Endodermal cell (in vitro differentiated cells): Measurements from ENCODE around the gene KIZ. TPM values are rescaled to one million over a fixed set of nuclear protein-coding genes. Genes with fewer than 3 reads are reported as not detected.

Experiments used
- DNase-seq: peaks from one replicate; pipeline ENCODE4 v3.0.0-alpha.2; 2017
- H3K27ac ChIP-seq: 2 replicates; pipeline ENCODE4 v1.5.1; 2013; ENCODE audit warnings: mild to moderate bottlenecking, low read depth, low read length, moderate library complexity
- H3K27me3 ChIP-seq: 2 replicates; pipeline ENCODE4 v1.6.1; 2013; ENCODE audit warnings: mild to moderate bottlenecking, low read length, moderate library complexity; ENCODE audit not compliant: insufficient read depth, control insufficient read depth, poor library complexity, severe bottlenecking
- H3K36me3 ChIP-seq: 2 replicates; pipeline ENCODE4 v1.7.0; 2013; ENCODE audit warnings: mild to moderate bottlenecking, low read length, moderate library complexity; ENCODE audit not compliant: control insufficient read depth, insufficient read depth
- H3K4me1 ChIP-seq: one replicate; pipeline ENCODE4 v1.7.0; 2013; ENCODE audit warnings: low read length; ENCODE audit not compliant: control insufficient read depth, insufficient read depth
- H3K4me3 ChIP-seq: 2 replicates; pipeline ENCODE4 v1.5.1; 2013; ENCODE audit warnings: mild to moderate bottlenecking, low read length, moderate library complexity
- H3K9ac ChIP-seq: 2 replicates; pipeline ENCODE4 v1.6.1; 2013; ENCODE audit warnings: mild to moderate bottlenecking, low read length, moderate library complexity; ENCODE audit not compliant: poor library complexity, severe bottlenecking; ENCODE audit errors: extremely low read depth
- H3K9me3 ChIP-seq: 2 replicates; pipeline ENCODE4 v1.6.1; 2013; ENCODE audit warnings: mild to moderate bottlenecking, low read length, moderate library complexity; ENCODE audit not compliant: control insufficient read depth
- H3K27ac Mint-ChIP-seq: 2 replicates; pipeline ENCODE4 v1.8.0; 2020; ENCODE audit warnings: mixed read lengths
- H3K27me3 Mint-ChIP-seq: 2 replicates; pipeline ENCODE4 v1.8.0; 2021; ENCODE audit warnings: mild to moderate bottlenecking, mixed read lengths; ENCODE audit not compliant: insufficient read depth
- H3K36me3 Mint-ChIP-seq: 2 replicates; pipeline ENCODE4 v1.8.0; 2020; ENCODE audit warnings: low read depth, mixed read lengths
- H3K4me1 Mint-ChIP-seq: 2 replicates; pipeline ENCODE4 v1.8.0; 2020; ENCODE audit warnings: mixed read lengths
- H3K4me3 Mint-ChIP-seq: 2 replicates; pipeline ENCODE4 v1.8.0; 2020; ENCODE audit warnings: mild to moderate bottlenecking, moderate library complexity, mixed read lengths
- H3K9me3 Mint-ChIP-seq: 2 replicates; pipeline ENCODE4 v1.8.0; 2020; ENCODE audit warnings: mild to moderate bottlenecking, mixed read lengths
- WGBS, 2 experiments: methylation state at CpG; one replicate each; pipeline versions ENCODE4 v1.1.5 to v1.1.7; 2013; ENCODE audit warnings: missing lambda C conversion rate in 2 of 2, mixed read lengths in 1 of 2; ENCODE audit not compliant: insufficient coverage in 1 of 2, insufficient read length in 1 of 2; 5-methylcytosine and 5-hydroxymethylcytosine counted together
- total RNA-seq, 2 donors: library from RNA; stranded (reverse); fragmentation: NEBNext Ultra II Directional in 1 of 2; extraction: Animal tissue kit (Norgen Biotek cat#: 25700) in 1 of 2; gene quantifications; 2 replicates in 1 of 2; 3 replicates in 1 of 2; pipeline ENCODE4 v1.2.1, GENCODE V29; 2021
- TF ChIP-seq, protein P1 (sequence below): fragments of 200-600 bp; sonication (generic); conservative IDR thresholded peaks from 2 replicates; pipeline ENCODE4 v1.5.0; 2021; ENCODE audit warnings: antibody characterized with exemption, mild to moderate bottlenecking

KIZ gene
- total RNA-seq, 2 donors from 2014 or later = 50.3 to 50.8 TPM

DNA sequence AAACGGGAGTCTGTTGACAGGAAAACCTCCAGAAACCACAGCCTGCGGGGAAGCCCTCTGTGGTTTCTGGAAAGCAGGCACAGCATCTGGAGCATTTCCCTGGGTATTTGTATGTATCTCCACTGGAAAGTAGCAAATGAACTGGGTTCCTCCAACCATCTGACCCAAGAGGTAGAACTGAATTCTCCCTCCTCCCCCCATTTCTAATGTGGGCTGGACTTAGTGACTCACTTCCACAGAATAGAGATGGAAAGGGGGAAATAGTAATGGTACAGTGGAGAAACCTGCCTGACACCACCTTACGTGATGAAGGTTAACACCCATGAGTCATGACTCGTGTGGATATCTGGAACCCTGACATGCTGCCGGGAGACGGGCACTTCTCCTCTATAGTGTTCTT, 125.4 kb downstream of the KIZ start:
- no peak for DNase-seq
- no peak overlapping the region for H3K9ac ChIP-seq
- peaks cover 5% of the 10 kb centered on the region for H3K9me3 ChIP-seq
- Mint-ChIP-seq H3K27me3 (peaks cover 2% of the 10 kb centered on the region), H3K9me3 (peaks cover 7% of the 10 kb centered on the region), H3K27ac (no peak overlapping the region), H3K4me3 (no peak overlapping the region), H3K36me3 (peaks cover 11% of the 10 kb centered on the region), H3K4me1 (no peaks in the 10 kb centered on the region)
- no peaks in the 10 kb centered on the region for H3K36me3 ChIP-seq
- TF ChIP-seq, protein P1, sequence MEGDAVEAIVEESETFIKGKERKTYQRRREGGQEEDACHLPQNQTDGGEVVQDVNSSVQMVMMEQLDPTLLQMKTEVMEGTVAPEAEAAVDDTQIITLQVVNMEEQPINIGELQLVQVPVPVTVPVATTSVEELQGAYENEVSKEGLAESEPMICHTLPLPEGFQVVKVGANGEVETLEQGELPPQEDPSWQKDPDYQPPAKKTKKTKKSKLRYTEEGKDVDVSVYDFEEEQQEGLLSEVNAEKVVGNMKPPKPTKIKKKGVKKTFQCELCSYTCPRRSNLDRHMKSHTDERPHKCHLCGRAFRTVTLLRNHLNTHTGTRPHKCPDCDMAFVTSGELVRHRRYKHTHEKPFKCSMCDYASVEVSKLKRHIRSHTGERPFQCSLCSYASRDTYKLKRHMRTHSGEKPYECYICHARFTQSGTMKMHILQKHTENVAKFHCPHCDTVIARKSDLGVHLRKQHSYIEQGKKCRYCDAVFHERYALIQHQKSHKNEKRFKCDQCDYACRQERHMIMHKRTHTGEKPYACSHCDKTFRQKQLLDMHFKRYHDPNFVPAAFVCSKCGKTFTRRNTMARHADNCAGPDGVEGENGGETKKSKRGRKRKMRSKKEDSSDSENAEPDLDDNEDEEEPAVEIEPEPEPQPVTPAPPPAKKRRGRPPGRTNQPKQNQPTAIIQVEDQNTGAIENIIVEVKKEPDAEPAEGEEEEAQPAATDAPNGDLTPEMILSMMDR = no peak
- no peak overlapping the region for H3K27ac ChIP-seq
- no peaks in the 10 kb centered on the region for H3K27me3 ChIP-seq
- no peak overlapping the region for H3K4me3 ChIP-seq
- WGBS, 2 experiments = 85 to 88% methylated on average over 6 of the region's 6 CpGs
- H3K4me1 ChIP-seq = no peaks in the 10 kb centered on the region

GRCh38 chr20:21257192-21257591, 131.3 kb downstream of the KIZ start:
- Histone ChIP-seq H3K9ac (no peak overlapping the region), H3K27ac (no peak overlapping the region), H3K36me3 (no peaks in the 10 kb centered on the region), H3K4me3 (no peak overlapping the region), H3K27me3 (no peaks in the 10 kb centered on the region), H3K4me1 (no peaks in the 10 kb centered on the region), H3K9me3 (no peaks in the 10 kb centered on the region)
- Mint-ChIP-seq H3K36me3 (no peaks in the 10 kb centered on the region), H3K27ac (no peak overlapping the region), H3K27me3 (no peaks in the 10 kb centered on the region), H3K4me1 (no peaks in the 10 kb centered on the region), H3K9me3 (no peaks in the 10 kb centered on the region), H3K4me3 (no peak overlapping the region)
- DNase-seq = no peak
- TF ChIP-seq, protein P1 = no peak
- WGBS, 2 experiments = 83 to 93% methylated on average over 1 to 3 of the region's 3 CpGs

- no peaks in the 10 kb centered on the region for H3K27me3 ChIP-seq
- no peaks in the 10 kb centered on the region for H3K9me3 ChIP-seq
- 70 to 88% methylated on average over 2 to 6 of the region's 6 CpGs for WGBS, 2 experiments
- H3K9ac ChIP-seq = no peak overlapping the region
- H3K27me3 Mint-ChIP-seq = no peaks in the 10 kb centered on the region
- no peaks in the 10 kb centered on the region for H3K36me3 Mint-ChIP-seq
- TF ChIP-seq, protein P1 = no peak
- H3K4me1 ChIP-seq = no peaks in the 10 kb centered on the region
- no peak overlapping the region for H3K27ac ChIP-seq
- no peak overlapping the region for H3K27ac Mint-ChIP-seq
- H3K4me1 Mint-ChIP-seq = no peaks in the 10 kb centered on the region
- H3K4me3 ChIP-seq = no peak overlapping the region
- H3K4me3 Mint-ChIP-seq = no peak overlapping the region
- DNase-seq = no peak
- no peaks in the 10 kb centered on the region for H3K9me3 Mint-ChIP-seq
- no peaks in the 10 kb centered on the region for H3K36me3 ChIP-seq
Measured at GRCh38 chr20:21258411-21258810, 132.5 kb downstream of the KIZ start.
